Stimulated activated CD8-positive, alpha-beta memory T cell treated with anti-CD3 and anti-CD28 coated beads, Interleukin-15, amount 100 ng/mL, for 4 hours (primary cell): Measurements from ENCODE around the gene PIPOX.

Experiments
- DNase-seq, 2 donors: peaks; one replicate each; pipeline ENCODE4 v3.0.0-alpha.2; 2020; ENCODE audit warnings: low read depth in 2 of 2

The PIPOX gene

GRCh38 chr17:29042679-29043538, at the start of gene PIPOX:
Gene PIPOX (plus strand): TSS chr17:29043141. CDS start chr17:29043226, 85 bp downstream.
- DNase-seq = no peak

- no peak for DNase-seq
Observed at GRCh38 chr17:28993645-28994426, 49.1 kb upstream of the PIPOX start.

DNA sequence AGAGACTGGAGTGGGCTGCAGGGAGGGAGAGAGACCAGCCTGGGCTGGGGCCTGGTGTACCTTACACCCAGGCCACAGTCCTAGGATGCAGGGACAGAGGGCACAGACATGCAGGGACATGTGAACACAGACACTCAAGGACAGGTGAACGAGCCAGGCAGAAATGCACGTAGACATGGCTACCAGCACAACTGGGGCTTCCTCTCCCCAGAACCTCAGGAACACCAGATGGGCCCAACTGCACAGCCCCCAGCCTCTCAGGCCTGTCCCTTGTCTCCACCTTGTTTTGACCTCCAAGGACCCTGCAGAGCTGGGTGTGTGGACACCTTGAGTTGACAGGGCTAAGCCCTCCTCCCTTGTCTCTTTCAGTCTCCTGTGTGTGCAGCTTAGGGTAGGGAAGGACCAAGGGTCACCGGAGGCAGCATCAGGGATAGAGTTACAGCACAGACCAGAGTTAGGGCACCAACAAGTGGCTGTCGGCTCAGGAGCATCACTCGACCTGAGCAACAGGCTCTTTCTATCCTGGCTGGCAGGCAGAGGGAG, 46.3 kb upstream of the PIPOX start:
- no peak for DNase-seq

- no peak for DNase-seq
Observed at GRCh38 chr17:28997806-28998205, 45.1 kb upstream of the PIPOX start.

GRCh38 chr17:28999206-28999605, 43.7 kb upstream of the PIPOX start:
- DNase-seq = no peak

DNA sequence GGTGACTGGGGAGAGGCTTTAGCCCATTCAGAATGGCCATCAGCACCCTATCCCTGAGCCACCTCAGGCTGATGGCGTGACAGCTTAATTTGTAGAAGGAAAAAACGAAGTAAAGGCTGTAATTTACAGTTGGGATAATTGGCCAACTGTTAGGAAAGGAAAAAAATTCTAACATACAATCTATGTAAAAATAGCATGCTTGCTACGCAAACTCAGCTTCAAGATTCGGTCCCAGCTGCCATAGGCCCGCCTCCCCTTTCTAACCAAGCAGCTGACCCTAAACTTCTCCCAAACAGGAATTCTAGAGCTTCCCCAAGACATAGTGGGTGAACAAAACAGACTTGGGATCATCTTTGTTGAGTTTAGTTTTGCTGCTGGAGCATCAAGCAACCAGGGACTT, 42.0 kb upstream of the PIPOX start:
- no peak for DNase-seq

- no peak for DNase-seq
Observed at GRCh38 chr17:29002811-29003210, 40.1 kb upstream of the PIPOX start.

GRCh38 chr17:29003289-29003688, 39.7 kb upstream of the PIPOX start:
- DNase-seq = no peak

- DNase-seq = no peak
Observed at GRCh38 chr17:29004081-29004692, 38.8 kb upstream of the PIPOX start.

DNA sequence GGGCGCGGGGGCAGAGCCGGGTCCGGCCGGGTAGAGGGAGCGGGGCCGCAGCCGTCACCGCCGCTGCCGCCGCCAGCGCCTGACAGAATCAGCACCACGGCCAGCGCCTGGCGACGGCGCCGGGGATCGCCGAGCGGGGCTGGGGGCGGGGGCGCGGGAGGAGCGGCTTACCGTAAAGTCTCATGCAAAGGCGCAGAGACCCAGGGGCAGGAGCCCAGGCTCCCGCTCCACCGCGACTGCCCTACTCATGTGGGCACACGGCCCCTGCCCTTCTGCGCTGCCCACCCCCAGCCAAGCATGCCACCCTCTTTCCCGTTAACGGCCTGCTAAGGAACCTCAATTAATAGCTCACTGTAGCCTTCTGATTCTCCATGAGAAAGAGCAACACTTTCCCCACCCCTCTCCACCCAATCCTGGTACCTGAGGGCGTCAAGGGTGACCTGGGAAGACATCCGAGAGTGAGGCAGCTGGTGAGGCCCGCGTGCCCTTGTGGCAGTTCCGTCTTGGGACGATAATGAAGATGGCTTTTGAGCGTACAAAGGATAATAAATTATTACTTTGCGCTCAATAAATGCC, 36.9 kb upstream of the PIPOX start, which contains the start of gene SEZ6:
Gene SEZ6 (minus strand): TSS at position 98 of the 576 bp plus-strand sequence. CDS start 164 bp downstream, outside the sequence.
- peak in 1 of 2 donors; percentile 13 for DNase-seq

DNA sequence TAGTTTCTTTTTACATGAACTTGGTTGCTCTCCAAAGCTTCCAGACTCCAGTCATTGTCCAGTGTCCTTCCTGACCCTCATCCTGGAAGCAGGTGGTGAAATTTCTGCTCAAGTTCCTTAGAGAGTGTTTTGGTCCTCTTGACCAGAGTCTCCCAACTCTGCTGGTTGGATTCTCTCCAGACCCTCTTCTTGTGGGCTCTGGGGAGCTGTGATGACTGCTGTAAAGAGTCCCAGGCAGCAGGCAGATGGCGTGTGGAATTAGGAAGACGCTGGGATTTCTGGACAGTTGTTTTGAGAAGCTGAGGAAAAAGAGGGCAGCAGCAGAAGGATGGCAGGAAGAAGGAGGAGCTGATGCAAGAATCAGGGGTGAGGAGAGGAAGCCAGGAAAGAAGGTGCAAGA, 35.5 kb upstream of the PIPOX start:
- no peak for DNase-seq

GRCh38 chr17:29007860-29008455, 35.0 kb upstream of the PIPOX start:
- no peak for DNase-seq

- DNase-seq = no peak
Observed at GRCh38 chr17:29008591-29008990, 34.4 kb upstream of the PIPOX start.

DNA sequence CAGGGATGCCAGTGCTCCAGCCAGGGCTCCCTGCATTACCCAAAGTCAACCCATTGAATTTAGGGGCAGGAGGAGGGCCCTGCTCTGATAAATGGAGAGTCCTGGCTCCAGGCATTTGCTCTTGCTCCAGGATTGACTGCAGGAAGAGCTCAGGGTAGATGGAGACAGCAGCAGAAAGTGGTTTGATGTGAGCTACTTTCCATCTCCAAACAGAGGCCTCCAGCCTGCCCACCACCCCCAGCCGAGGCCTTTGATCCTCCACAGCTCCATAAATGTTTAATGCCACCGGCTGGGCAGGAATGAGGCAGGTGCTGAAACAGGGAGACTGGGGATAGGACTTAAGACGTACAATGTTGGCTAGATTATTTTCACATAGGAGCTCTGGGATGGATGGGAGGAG, 32.8 kb upstream of the PIPOX start:
- DNase-seq = no peak

GRCh38 chr17:29010586-29010985, 32.4 kb upstream of the PIPOX start:
- no peak for DNase-seq

DNA sequence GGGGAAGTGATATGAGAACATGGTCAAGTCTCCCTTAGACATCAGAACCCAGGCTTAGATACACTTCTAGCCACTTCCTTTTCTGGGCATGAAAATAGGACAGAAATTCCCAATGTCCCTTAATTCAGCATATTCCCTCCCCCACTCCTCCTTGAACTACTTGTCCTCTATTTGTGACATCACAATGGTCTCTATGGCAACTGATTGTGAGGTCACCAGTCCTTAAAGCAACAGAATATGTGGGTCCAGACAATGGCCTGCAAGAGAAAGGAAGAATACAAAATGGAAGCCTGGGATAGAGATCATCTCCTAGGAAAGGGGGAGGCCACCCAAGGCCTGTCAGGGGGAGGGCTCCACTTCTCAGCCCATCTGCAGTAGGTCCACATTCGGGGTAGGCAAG, 30.4 kb upstream of the PIPOX start:
- DNase-seq = no peak

GRCh38 chr17:29014716-29015115, 28.2 kb upstream of the PIPOX start:
- DNase-seq = no peak

GRCh38 chr17:29016345-29017210, 26.4 kb upstream of the PIPOX start:
- no peak for DNase-seq

GRCh38 chr17:29018788-29019474, 24.0 kb upstream of the PIPOX start:
- no peak for DNase-seq
